Gastroesophageal sphincter (tissue), 3 donors: ENCODE measurements around the gene DNAH11.

Experiments used
- POLR2A ChIP-seq, 2 donors: fragments of 450-650 bp; IDR thresholded peaks; one replicate each; pipeline ENCODE4 v1.6.1; 2017; ENCODE audit warnings: antibody characterized with exemption in 2 of 2, mild to moderate bottlenecking in 2 of 2, moderate library complexity in 1 of 2
- TF ChIP-seq, protein P1 (sequence below), 4 experiments: fragments of 200-600 bp in 2 of 4; fragments of 450-650 bp in 2 of 4; sonication (generic) in 1 of 4; IDR thresholded peaks; one replicate each; pipeline ENCODE4 v1.5.1; 2017 to 2019; ENCODE audit warnings: antibody characterized with exemption in 4 of 4, mild to moderate bottlenecking in 2 of 4, moderate library complexity in 2 of 4

DNA sequence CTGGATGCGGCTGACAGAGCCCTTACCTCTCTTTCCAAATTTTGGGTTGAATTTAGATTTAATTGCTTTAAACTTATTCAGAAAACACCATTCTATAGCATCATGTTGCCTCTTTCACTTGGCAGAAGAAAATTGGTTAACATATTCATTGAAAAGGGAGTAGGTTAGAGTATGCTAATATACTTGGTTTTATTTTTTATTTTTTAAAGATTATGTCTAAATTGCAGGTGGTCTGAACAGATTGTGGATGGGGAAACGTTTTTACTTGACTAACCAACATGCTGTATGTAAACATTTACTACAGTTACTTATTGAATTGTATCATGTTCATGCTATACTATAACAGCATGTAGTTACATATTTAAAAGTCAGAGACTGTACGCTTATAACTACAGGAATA is 65.6 kb downstream of the DNAH11 start:
- TF ChIP-seq, protein P1, sequence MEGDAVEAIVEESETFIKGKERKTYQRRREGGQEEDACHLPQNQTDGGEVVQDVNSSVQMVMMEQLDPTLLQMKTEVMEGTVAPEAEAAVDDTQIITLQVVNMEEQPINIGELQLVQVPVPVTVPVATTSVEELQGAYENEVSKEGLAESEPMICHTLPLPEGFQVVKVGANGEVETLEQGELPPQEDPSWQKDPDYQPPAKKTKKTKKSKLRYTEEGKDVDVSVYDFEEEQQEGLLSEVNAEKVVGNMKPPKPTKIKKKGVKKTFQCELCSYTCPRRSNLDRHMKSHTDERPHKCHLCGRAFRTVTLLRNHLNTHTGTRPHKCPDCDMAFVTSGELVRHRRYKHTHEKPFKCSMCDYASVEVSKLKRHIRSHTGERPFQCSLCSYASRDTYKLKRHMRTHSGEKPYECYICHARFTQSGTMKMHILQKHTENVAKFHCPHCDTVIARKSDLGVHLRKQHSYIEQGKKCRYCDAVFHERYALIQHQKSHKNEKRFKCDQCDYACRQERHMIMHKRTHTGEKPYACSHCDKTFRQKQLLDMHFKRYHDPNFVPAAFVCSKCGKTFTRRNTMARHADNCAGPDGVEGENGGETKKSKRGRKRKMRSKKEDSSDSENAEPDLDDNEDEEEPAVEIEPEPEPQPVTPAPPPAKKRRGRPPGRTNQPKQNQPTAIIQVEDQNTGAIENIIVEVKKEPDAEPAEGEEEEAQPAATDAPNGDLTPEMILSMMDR (IDR thresholded peaks at IDR 0.05), result no peak
- no peak for TF ChIP-seq POLR2A (IDR thresholded peaks at IDR 0.05)
